Sigmoid colon (tissue), 4 donors: ENCODE results near the gene ENAH.

Source experiments
- CTCF ChIP-seq, 4 experiments: fragments of 450-650 bp in 3 of 4; fragments of 200-600 bp in 1 of 4; IDR thresholded peaks; one replicate each; pipeline ENCODE4 v1.5.1; 2016 to 2019; ENCODE audit warnings: antibody characterized with exemption in 4 of 4, mild to moderate bottlenecking in 3 of 4, moderate library complexity in 2 of 4
- EP300 ChIP-seq, 4 donors: sonication (generic); formaldehyde crosslinking; IDR thresholded peaks; one replicate each; pipeline ENCODE4 v1.6.1; 2017; ENCODE audit warnings: antibody characterized with exemption in 4 of 4
- POLR2A ChIP-seq, 2 donors: fragments of 450-650 bp; IDR thresholded peaks; one replicate each; pipeline ENCODE4 v1.6.1; 2016; ENCODE audit warnings: antibody characterized with exemption in 2 of 2, mild to moderate bottlenecking in 2 of 2, moderate library complexity in 2 of 2
- POLR2AphosphoS5 ChIP-seq, 4 donors: sonication (generic); formaldehyde crosslinking; IDR thresholded peaks; one replicate each; pipeline ENCODE4 v1.6.1; 2017; ENCODE audit warnings: antibody characterized with exemption in 4 of 4

GRCh38 chr1:225662155-225662554 lies 9.2 kb upstream of the ENAH start:
- TF ChIP-seq EP300 (IDR thresholded peaks at IDR 0.05), result peak; percentile 88 to 95 (median 92)
- peak; percentile 93 to 98 (median 96) for TF ChIP-seq POLR2AphosphoS5 (IDR thresholded peaks at IDR 0.05)
- no peak for TF ChIP-seq POLR2A (IDR thresholded peaks at IDR 0.05)
- no peak for TF ChIP-seq CTCF (IDR thresholded peaks at IDR 0.05)
